Measurements from ENCODE around the gene ANO8.

GRCh38 chr19:17347877-17348276 is 13.2 kb upstream of the ANO8 start:
- TF ChIP-seq EZH2 (IDR thresholded peaks at IDR 0.05) (no peak), POLR2AphosphoS5 (IDR thresholded peaks at IDR 0.05; ENCODE audit: borderline replicate concordance, low read depth, low read length) (no peak)
